Limb (tissue), 2 donors: Measurements from ENCODE around the gene UTS2B.

ENCODE experiments used
- DNase-seq, 2 donors: peaks; one replicate each; pipeline ENCODE4 v3.0.0-alpha.2; 2016; ENCODE audit errors: extremely low spot score in 2 of 2

UTS2B gene

GRCh38 chr3:191353022-191353777 lies 22.9 kb upstream of the UTS2B start:
- DNase-seq, result no peak

GRCh38 chr3:191352014-191352413 lies 21.7 kb upstream of the UTS2B start:
- no peak for DNase-seq

GRCh38 chr3:191350396-191351090 lies 20.2 kb upstream of the UTS2B start:
- no peak for DNase-seq

- no peak for DNase-seq
These were observed 17.8 kb upstream of the UTS2B start for GRCh38 chr3:191348098-191348497.

- DNase-seq, result no peak
These were observed 16.9 kb upstream of the UTS2B start for GRCh38 chr3:191347228-191347627.

GRCh38 chr3:191345334-191345733 lies 15.0 kb upstream of the UTS2B start:
- DNase-seq, result no peak

- no peak for DNase-seq
These were observed 13.6 kb upstream of the UTS2B start for GRCh38 chr3:191343913-191344312.

- DNase-seq, result no peak
These were observed 12.8 kb upstream of the UTS2B start for GRCh38 chr3:191343115-191343514.

GRCh38 chr3:191342411-191342810 lies 12.1 kb upstream of the UTS2B start:
- DNase-seq, result no peak

- DNase-seq, result no peak
These were observed 11.7 kb upstream of the UTS2B start for GRCh38 chr3:191342006-191342405.

- DNase-seq, result no peak
These were observed 10.6 kb upstream of the UTS2B start for GRCh38 chr3:191340966-191341365.

GRCh38 chr3:191340351-191340750 lies 10.0 kb upstream of the UTS2B start:
- DNase-seq, result no peak

GRCh38 chr3:191339316-191339917 lies 9.1 kb upstream of the UTS2B start:
- no peak for DNase-seq

- DNase-seq, result no peak
These were observed 7.8 kb upstream of the UTS2B start for GRCh38 chr3:191338177-191338488.

GRCh38 chr3:191336833-191337232 lies 6.5 kb upstream of the UTS2B start:
- no peak for DNase-seq

- no peak for DNase-seq
These were observed 4.1 kb upstream of the UTS2B start for GRCh38 chr3:191334346-191334893.

GRCh38 chr3:191333298-191333880 lies 3.1 kb upstream of the UTS2B start:
- DNase-seq, result no peak

GRCh38 chr3:191331388-191331787 lies 1.1 kb upstream of the UTS2B start:
- no peak for DNase-seq

- DNase-seq, result no peak
These were observed 263 bp upstream of the UTS2B start for GRCh38 chr3:191330530-191331048.

- DNase-seq, result peak; percentile 64 to 90
These were observed 1.2 kb downstream of the UTS2B start, which contains the start of gene CCDC50 for GRCh38 chr3:191328962-191329653. TSS of gene CCDC50 (plus strand) at chr3:191329394. CDS start at chr3:191329675, 281 bp downstream.

- peak in 1 of 2 donors; percentile 28 for DNase-seq
These were observed 1.9 kb downstream of the UTS2B start for GRCh38 chr3:191328383-191328961.
